Measurements from ENCODE around the gene APH1A. TPM values are rescaled to one million over a fixed set of nuclear protein-coding genes. Genes with fewer than 3 reads are reported as not detected.
"Not testable (repeated sequence)": the region's sequence is repeated elsewhere in the genome, so short reads cannot be mapped to it uniquely, and the experiment has no call there.

Gene APH1A
- total RNA-seq = 77.3 and 93.7 TPM in 2 replicates
- polyA plus RNA-seq (2012) = 115 TPM

DNA sequence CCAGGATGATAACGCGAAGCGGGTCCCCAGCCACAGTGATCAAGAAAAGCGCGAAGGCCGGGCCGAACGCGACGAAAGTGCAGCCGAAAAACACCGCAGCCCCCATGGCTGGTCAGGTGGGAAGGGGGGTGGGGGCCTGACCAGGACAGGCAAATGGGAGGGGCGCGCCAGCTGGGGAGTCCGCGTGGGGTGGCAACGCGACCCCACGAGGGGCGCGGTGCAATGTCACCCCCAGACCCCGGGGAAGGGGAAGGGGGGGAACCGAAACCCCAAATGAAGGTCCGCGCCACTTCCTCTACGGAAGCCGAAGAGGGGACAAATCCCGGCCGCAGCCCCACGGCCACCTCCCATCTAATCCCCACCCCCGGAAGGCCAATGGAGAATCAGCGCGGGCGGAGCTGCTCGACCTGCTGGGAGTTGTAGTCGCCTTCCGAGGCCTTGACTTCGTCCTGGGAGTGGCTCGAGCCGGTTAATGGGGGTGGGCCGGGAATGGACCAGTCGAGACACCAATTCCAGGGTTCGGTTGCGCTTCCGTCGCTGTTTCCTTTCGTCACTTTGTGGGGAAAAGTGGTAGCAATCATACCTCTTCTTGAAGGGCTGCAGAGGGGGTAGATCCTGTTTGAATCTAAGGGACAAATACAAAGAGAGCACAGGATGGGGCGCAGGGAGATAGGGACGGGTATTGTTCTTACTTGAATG, at the start of gene APH1A:
APH1A (minus strand) TSS at position 312 of the 699 bp plus-strand sequence; CDS start at position 106, 206 bp downstream.
- DNase-seq (ENCODE audit: low read depth) = peak; percentile 98

DNA sequence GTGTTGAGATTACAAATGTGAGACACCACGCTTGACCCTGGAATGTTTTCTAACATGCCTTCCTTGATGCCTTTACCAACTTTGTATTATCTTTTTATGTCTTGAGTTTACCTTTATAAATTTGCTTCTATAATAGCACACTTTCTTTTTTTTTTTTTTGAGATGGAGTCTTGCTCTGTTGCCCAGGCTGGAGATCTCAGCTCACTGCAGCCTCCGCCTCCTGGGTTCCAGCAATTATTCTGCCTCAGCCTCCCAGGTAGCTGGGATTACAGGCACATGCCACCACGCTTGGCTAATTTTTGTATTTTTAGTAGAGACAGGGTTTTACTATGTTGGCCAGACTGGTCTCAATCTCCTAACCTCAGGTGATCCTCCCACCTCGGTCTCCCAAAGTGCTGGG, 45.9 kb upstream of the APH1A start:
- DNase-seq (ENCODE audit: low read depth) = not testable (repeated sequence)

DNA sequence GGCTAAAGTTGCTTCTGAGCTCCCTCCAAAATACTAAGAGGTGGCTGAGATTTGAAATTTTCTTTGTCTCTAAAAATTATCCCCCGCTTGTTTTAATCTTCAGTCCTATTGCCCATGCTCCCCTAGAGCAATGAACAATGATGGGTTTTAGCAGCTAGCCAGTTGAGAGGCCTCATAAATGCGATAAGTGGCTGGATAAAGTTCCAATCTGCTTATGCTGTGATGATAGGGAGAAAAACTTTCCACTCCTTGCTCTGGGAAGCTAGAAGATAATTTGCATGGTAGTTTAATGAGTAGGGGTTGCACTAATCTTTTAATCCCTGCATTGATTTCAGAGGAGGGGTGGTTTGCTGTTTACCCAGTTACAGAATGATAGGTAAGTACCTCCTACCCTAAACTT, 42.9 kb upstream of the APH1A start:
- DNase-seq (ENCODE audit: low read depth) = no peak

DNA sequence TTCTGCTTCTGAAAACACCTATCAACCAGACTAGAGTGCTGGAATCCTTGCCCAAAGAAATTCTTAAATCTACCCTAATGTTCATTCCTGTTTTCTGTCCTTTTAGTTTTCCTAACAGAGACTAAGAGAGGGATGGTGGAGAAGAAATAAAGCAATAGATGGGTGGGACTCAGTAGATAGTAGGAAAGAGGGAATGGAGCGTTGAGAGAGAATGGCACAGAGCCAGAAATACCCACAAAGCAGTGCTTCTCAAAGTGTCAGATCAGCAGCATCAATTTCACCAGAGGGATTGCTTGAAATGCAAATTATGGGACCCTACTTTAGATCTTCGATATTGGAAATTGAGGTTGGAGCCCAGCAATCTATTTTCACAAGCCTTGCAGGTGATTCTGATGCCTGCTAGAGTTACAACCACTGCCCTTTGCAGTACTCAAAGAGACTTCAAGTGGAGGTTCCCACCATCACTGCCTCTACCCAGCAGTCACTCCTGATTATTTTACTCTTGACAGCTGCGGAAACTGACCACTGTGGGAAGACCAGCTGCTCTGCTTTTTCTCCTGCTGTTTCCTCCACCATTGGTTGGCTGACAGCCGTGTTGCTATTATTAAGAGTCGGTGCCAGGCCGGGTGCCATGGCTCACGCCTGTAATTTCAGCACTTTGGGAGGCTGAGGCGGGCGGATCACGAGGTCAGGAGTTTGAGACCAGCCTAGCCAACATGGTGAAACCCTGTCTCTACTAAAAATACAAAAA, 41.1 kb upstream of the APH1A start:
- DNase-seq (ENCODE audit: low read depth) = peak; percentile 99

DNA sequence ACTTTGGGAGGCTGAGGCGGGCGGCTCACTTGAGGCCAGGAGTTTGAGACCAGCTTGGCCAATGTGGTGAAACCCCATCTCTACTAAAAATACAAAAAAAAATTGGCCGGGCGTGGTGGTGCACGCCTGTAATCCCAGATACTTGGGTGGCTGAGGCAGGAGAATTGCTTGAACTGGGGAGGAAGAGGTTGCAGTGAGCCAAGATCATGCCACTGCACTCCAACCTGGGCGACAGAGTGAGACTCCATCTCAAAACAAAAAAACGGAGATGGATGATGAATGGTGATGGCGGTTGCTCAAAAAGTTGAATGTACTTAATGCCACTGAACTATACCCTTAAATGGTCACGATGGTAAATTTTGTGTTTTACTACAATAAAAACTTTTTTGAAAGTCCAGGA, 39.8 kb upstream of the APH1A start:
- DNase-seq (ENCODE audit: low read depth) = not testable (repeated sequence)

DNA sequence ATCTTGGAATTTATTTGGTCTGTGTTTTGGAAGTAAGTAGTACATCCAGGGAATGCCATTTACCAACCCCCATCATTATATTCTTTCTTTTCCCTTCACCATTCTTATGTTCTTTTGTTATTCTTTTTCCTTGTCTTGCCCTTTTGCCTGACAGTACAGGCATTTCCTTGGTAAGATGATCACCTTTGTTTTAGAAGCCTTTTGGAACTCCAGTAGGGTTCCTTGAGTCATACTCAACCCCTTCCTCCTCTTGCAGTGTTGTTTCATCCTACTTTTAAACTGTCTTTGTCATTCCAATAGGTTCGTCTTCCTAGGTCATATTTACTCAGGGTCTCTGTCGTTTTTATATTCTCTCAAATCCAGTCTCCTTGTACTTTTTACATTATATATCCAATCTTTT, 34.1 kb upstream of the APH1A start:
- DNase-seq (ENCODE audit: low read depth) = no peak

DNA sequence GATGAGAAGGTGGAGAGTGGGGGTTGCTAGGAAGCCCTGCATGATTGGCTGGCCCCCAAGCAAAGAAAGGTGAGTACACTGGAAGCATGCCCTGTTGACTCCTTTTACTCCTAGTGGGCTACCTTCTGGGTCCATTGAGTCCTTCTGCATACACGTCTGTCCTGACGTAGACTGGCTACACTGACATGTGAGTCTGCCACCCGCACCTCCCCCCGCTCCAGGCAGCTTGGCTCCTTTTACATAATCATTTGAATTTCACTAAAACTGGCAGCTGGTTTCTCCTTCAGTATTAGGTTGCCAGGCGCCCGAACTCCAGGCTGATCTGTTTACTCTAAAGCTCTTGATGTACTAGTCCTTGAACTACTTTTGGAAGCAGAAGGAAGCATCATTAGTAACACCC, 33.5 kb upstream of the APH1A start:
- DNase-seq (ENCODE audit: low read depth) = no peak

DNA sequence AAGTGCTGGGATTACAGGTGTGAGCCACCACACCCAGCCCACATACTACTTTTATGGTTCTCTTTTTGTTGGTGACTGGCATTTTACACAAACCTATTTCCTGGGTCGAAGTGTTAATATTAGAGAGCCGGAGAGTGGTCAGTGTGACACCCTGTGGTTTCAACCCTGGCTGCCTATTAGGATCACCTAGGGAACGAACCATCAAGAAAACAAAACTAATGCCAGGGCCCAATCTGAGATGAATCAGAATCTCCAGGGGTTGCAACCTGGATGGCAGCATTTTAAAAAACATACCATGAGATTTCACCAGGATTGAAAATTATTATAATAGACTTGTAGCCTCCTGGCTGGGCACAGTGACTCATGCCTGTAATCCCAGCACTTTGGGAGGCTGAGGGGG, 30.9 kb upstream of the APH1A start:
- no peak for DNase-seq (ENCODE audit: low read depth)

DNA sequence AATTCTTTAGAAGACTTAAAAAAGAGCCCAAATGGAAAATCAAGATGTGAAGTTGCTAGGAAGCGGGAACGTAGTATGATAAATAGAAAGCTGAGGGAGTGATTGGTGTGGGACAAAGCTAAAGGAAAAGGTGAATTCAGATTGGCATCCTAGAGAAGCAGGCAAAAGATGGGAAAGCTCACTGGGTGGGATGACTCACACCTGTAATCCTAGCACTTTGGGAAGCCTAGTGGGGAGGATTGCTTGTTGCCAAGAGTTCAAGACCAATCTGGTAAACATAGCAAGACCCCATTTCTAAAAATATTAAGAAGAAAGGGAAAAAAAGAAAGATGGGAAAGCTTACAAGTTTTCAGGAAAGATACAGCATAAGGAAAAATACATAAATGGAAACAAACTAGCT, 26.7 kb upstream of the APH1A start:
- DNase-seq (ENCODE audit: low read depth) = no peak

DNA sequence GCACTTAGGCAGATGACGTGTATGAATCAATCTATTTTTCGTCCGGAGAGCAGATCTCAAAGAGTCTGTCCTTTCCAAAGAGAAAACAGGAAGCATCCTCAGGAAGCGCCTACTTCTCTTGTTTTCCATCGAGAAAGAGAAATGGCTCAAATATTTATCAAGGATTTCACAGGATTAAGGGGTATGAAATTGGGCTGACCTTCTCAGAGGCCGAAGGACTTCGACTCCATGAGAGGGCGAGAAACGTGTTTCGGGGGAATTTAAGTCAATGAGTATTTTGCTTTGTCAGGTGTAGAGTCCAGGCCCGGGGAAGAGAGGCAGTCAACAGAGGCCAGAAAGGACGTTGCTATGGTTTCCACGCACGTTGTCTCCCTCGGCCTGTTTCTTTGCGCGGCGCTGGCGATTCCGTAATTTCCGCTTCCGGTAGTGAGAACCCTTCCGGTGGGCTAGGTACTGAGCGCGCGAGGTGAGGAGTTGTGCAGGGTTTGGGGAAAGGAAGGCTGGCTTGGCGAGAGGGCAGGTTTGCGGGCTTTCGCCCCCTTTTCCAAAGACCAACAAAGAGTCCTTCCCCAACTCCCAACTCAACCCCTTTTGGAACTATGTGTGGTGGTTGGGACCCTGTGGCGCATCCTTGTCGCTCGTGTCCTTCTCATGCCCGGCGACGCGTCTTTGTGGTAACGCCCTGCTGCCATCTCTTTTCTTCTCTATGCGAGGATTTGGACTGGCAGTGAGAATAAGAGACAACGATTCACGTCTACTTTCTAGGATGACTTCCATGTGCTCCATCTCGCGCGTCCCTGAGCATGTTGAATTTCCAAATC, 24.8 kb upstream of the APH1A start, which contains the start of gene MRPS21:
MRPS21 (plus strand) TSS at position 429 of the 821 bp plus-strand sequence. CDS start 506 bp downstream, outside the sequence.
- peak; percentile 95 for DNase-seq (ENCODE audit: low read depth)

DNA sequence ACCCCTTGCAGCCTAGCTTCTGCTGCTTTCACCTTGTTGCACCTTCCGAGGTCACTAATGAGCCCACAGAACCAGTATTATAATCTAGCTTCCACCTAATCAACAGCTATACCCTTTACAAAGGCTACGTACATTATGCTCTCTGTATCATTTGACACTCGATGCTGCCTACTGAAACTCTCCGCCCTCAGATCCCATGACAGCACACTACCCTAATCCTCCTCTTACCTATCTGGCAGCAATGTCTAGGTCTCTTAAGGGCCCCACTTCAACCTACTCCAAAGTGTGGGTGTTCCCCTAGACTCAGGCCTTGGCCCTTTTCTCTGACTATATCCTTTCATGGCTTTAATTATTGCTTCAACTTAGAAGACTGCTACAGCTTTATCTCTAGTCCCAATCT, 20.0 kb upstream of the APH1A start:
- DNase-seq (ENCODE audit: low read depth) = no peak

DNA sequence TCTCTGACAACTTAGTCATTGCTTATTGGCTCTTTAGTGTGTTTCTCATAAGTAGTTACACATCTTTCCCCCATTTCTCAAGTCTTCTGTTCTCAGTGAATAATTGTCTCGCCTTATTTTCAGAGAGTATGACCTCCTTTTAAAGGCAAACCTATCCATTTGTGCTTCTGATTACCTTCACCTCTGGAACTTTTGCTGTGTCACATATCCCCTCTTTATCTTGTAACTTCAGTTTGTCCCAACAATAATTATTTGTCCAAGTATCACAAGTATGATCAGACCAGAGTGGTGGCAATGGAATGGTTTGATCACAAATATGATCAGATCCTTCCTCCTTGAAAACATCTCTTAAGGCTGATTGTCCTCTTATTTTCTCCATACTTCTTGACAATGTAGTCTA, 19.6 kb upstream of the APH1A start:
- no peak for DNase-seq (ENCODE audit: low read depth)

DNA sequence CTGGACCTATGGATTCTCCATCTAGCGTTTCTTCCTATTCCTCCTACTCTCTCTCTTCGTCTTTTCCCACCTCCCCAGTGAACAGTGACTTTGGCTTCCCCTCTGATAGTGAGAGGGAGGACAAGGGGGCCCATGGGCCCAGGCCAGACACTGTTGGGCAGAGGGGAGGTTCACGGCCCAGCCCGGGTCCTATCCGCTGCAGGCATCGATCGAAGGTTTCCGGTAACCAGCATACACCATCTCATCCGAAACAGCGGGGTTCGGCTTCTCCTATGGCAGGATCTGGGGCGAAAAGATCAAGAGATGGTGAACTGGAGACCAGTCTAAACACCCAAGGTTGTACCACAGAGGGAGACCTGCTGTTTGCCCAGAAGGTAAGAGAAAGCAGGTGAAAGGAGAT, 14.4 kb upstream of the APH1A start:
- no peak for DNase-seq (ENCODE audit: low read depth)

DNA sequence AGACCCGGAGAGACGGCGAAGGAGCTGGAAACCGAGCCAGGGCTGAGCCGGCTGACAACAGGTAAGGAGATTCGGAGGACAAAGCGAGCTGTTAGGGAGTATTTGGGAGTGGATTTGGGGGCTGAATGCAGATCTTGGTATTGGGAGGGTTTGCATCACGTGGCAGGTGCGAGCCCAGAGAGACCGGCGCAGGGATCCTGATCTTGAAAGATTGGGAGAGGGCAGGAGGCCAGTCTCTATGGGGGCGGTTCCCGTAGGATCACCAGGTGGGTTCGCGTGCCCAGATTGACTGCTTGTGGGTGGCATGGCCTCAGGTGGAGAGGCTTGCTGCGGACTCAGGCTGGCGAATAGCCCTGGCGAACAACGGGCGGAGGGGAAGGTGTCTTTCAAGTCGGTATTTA, 13.7 kb upstream of the APH1A start:
- no peak for DNase-seq (ENCODE audit: low read depth)

DNA sequence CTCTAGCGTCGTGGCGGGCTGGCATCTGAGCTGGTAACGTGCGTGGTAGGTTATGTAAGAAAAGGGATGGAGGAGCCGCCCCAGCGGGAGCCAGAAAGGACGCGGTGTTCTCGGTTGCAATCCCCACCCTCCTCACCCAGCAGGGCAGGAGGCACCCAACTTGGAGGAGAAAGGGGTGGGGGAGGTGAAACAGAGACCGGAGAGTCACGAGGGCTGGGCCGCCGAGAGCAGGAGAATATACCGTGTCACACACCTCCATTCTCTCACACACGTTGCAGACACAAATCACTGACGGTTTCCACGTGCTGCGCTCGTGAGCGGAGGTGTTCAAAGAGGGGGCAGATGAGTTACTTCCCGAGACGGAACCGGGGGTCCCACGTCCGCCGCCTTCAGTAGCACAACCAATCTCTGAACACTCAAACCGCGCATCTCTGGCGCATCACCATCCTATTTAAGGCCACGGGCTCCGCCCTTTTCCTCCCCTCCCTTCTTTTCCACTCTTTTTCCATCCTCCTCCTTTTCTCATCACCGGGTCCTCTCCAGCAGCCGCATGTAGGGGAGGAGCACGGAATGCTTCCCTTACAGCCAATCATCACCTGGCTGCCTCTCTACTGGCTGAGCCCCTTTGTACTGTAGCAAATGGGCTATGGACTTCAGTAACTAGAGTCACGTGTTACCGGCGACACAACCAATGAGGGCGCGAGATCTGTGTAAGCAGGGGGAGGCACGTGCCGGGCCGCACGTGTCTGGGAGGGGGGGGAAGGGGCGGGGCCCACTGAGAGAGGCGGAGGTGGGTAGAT, 13.1 kb upstream of the APH1A start, which contains the start of gene CIART:
CIART (plus strand) TSS at position 797 of the 800 bp plus-strand sequence. CDS start 714 bp downstream, outside the sequence.
- DNase-seq (ENCODE audit: low read depth) = peak; percentile 96

DNA sequence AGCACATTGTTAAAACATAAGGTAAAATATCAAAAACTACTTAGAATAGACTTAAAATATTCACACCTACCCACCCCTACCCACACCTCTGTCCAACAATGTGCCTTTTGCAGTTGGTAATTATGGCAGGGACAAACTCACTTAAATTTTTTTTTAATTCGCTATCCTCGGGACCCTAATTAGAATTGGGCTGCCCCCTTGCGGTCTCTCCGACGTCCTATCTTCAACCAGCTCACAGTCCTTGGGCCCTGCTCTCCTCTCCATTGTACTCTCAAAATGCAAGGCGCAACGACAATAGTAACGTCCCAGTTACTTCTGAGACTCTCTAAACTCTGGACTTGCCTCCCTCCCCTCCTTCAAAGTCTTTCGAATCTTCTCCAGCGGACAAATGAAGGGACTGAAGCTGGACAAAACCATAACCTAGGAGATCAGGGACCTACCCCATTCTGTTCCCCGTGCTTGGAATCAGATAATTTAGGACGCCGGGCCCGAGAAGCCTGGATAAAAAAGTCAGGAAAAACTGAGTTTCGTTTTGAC, 12.5 kb upstream of the APH1A start:
- DNase-seq (ENCODE audit: low read depth) = peak; percentile 85

DNA sequence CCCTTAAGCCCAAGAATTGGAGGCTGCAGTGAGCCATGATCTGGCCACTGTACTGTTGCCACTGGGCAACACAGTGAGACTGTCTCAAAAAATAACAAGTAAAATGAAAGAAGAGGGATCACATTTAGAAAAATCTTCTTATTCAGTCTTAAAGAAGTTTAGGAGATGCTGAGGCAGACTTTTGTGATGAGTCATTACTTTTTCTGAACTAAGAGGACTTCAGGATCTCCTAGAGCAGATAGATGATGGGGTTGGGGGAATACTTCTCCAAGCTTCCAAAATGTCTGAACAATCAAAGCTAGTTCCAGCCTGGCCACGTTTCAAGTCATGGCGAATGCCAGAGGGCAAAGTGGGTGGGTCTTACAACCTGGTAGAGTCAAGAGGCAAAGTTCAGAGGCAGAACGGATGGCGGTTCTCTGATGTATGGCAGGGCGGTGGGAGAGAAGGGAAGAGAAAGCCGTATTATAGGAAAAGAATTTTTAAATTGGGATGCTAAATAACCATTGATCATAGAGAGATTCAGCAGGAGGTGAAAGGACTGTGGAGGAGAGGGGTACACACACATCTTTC, 11.4 kb upstream of the APH1A start:
- no peak for DNase-seq (ENCODE audit: low read depth)

DNA sequence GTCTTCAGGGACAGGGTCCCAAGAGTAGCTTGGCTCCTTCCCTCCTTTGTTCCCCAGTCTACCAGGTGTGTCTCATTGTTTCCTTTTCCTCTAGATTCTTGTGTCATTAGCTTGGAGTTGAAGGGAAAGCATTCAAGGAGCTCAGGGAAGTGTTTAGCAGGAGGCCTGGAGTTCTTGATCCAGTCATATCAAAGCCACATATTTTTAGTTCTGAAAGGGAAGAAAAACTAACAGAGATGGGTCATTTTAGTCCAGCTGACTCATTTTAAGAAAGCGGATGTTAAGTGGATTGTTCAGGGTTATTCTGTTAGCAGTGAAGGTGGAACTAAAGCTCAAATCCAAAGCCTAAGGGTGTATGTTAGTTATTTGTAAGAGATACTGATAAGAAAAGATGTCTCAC, 4.5 kb upstream of the APH1A start:
- DNase-seq (ENCODE audit: low read depth) = no peak

DNA sequence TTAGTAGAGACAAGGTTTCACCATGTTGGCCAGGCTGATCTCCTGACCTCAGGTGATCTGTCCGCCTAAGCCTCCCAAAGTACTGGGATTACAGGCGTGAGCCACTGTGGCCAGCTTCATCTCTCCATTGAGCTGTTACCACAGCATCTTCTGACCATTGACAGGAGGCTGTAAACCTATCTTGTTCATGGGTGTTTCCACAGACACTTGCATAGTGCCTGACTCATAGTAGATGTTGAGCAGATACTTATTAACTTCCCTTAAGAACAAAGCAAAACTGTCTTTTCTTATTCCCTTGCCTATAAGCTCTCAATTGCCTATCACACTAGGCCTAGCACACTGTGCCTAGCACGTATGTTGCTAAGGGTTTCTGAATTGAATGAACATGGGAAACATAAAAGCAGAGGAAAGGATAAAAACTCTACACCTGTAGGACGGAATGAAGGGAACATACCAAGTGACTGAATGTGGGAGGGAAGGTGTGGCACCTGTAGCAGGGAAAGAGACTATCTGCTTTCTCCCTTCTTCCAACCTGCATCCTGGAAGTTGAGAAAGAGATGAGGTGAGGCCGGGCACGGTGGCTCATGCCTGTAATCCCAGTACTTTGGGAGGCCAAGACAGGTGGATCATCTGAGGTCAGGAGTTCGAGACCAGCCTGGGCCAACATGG, 2.6 kb upstream of the APH1A start:
- DNase-seq (ENCODE audit: low read depth) = no peak

DNA sequence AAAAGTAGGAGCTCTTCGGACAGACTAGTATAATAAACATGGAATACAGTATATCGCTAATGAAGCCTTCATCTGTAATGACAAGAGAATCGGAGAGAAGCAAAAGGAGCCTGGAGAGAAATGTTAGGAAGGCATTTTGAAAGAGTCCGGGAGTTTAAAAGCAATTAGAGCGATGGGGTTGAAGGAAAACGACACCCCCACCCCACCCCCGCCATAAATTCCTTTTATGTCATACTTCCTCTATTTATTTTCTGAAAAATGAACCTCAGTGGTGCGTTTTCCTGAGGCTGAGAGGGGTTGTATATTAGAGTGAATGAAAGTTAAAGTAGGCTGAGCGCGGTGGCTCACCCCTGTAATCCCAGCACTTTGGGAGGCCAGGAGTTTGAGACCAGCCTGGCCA, 635 bp upstream of the APH1A start:
- DNase-seq (ENCODE audit: low read depth) = no peak

Data from myocyte (in vitro differentiated cells).